GM12891 (cell line): ENCODE measurements around the gene PAX8.

Experiments used
- POLR2A ChIP-seq: IDR thresholded peaks from 2 replicates; pipeline ENCODE4 v1.6.1; 2011; ENCODE audit warnings: low read depth, low read length, control low read depth
- POLR2AphosphoS5 ChIP-seq: IDR thresholded peaks from 2 replicates; pipeline ENCODE4 v1.6.1; 2011; ENCODE audit warnings: low read depth, low read length, control low read depth

- TF ChIP-seq POLR2A (no peak), POLR2AphosphoS5 (no peak)
Observed at GRCh38 chr2:113278742-113279139, at the start of gene PAX8.
